CD4-positive, alpha-beta T cell treated with Interleukin-15 for 4 hours (primary cell): ENCODE results near the gene ZNF440.
"Not testable (repeated sequence)": the region's sequence is repeated elsewhere in the genome, so short reads cannot be mapped to it uniquely, and the experiment has no call there.

Source experiments
- DNase-seq: peaks from one replicate; pipeline ENCODE4 v3.0.0-alpha.2; 2020; ENCODE audit warnings: low spot score

The ZNF440 gene

DNA sequence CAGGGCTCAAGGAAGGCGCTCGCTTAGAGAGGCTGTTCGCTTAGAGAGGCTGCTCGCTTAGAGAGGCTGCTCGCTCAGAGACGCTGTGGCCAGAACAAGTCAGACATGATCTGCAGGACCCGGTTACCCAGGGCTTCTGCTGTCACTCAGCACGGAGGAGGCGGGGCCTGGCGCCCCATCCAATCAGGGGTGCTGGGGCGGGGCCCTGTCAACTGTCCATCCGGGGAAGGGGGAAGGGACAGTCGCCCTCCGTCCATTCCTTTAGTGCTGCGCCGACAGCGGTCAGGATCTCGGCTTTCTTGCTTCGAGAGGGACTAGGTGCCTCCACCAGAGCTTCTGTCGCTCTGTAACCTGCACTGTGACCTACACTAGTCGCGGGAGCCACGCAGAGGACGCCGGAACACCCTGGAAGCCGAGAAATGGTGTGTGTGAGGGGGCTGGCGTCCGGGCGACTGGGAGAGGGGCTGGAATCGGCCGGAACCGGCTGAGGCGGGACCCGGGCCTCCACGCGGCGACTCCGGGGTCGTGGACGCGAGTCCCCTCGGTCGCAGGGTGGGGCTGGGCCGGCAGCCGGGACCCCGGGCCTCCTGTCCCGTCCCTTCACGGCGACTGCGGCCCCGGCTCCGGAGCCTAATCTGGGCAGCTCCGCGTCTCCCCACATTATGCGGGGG is at the start of gene ZNF440:
ZNF440 (plus strand) TSS at position 245 of the 671 bp plus-strand sequence; CDS start at position 420, 175 bp downstream.
- DNase-seq = peak; percentile 82

DNA sequence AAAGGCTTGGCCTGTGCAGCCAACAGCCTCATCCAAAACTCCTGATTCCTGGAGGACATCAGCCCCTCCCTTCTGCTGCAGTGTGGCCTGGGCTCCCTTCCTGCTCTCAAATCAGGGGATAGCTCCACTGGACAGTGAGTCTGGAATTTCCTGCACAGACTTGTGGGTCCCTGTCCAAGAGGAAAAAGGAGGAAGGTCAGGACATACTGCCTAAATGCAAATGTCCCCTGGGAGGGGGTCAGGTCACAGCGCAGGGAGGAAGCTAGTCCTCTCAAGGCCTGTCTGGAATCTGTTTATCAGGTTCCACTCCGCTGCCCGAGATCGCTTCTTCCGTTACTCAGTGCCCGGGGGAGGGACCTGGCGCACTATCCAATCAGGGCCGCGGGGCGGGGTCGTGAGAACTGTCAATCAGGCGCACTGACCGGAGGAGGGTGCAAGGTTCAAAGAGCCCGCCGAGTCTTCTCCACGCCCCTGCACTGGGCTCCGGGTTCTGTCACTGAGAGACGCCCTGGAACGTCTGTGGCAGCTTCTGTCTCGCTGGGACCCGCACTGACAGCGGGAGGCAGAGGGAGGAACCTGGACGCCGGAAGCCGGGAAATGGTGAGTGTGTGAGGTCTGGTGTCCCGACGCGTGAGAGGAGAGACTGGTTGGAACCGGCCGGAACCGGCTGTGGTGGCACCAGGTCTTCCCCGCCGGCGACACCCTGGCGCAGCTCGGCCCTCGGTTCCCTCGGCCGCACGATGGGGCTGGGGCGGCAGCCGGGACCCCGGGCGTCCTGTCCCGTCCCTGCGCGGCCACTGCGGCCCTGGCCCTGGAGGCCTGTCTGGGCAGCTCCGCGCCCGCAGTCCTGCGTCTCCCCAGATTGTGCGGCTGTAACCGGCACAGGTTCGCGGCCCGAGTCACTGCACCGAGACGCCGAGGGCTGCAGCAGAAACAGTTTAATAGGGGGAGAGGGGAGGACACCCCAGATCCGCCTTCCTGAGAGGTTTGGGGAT is 47.2 kb upstream of the ZNF440 start, which contains the start of gene ZNF441:
ZNF441 (plus strand) TSS at position 404 of the 995 bp plus-strand sequence; CDS start at position 598, 194 bp downstream.
- peak; percentile 93 for DNase-seq

DNA sequence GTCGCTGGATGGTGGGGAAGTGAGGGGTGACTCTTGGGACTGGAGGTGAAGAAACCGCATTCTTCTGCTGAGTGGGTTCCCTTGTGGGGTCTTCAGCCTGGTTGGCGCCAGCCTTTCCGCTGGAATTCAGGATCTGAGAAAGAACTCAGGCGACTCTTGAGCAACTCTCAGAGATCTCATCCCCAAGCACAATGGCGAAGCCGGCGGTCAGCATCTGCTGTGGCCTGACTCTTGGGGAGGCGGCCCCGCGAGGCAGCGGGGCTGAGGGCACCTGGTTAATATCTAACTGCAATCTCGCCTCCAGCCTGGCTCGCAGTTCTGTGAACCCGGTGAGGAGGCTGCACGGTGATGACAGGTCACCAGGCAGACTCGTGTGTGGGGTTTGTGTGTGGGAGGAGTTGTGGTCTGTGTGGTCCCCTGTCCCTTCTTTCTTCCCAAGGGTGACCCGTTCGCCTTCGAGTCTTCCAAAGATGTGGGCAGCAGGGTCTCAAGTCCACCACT is 46.4 kb upstream of the ZNF440 start:
- peak; percentile 23 for DNase-seq

DNA sequence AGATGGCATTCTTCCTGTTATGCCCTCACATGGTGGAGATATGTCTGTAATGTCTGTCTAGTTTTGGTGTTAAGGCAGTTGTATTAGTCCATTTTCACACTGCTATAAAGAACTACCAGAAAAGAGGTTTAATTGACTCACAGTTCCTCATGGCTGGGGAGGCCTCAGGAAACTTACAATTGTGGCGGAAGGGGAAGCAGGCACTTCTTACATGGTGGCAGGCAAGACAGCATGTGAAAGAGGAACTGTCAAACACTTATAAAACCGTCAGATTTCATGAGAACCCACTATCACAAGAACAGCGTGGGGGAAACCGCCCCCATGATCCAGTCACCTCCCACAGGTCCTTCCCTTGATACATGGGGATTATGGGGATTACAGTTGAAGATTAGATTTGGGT is 44.1 kb upstream of the ZNF440 start:
- no peak for DNase-seq

DNA sequence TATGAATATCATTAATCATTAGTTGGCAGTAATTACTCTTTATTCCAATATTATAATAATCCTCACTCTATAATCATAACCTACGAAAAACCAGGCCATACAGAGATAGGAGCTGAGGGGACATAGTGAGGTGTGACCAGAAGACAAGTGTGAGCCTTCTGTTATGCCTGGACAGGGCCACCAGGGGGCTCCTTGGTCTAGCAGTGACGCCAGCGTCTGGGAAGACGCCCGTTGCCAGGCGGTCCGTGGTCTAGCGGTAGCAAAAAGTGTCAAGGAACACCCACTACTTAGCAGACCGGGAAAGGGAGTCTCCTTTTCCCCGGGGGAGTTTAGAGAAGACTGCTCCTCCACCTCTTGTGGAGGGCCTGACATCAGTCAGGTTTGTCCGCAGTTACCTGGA is 42.6 kb upstream of the ZNF440 start:
- not testable (repeated sequence) for DNase-seq

DNA sequence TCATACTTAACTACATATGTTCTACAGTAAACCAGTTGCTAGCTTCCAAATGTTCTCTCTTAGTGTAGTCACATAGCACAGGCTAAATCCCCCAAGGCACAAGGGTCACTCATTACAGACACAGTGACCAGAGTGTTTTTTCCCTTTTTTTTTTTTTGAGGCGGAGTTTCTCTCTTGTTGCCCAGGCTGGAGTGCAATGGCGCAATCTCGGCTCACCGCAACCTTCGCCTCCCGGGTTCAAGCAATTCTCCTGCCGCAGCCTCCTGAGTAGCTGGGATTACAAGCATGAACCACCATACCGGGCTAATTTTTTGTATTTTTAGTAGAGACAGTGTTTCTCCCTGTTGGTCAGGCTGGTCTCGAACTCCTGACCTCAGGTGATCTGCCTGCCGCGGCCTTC is 37.4 kb upstream of the ZNF440 start:
- not testable (repeated sequence) for DNase-seq

DNA sequence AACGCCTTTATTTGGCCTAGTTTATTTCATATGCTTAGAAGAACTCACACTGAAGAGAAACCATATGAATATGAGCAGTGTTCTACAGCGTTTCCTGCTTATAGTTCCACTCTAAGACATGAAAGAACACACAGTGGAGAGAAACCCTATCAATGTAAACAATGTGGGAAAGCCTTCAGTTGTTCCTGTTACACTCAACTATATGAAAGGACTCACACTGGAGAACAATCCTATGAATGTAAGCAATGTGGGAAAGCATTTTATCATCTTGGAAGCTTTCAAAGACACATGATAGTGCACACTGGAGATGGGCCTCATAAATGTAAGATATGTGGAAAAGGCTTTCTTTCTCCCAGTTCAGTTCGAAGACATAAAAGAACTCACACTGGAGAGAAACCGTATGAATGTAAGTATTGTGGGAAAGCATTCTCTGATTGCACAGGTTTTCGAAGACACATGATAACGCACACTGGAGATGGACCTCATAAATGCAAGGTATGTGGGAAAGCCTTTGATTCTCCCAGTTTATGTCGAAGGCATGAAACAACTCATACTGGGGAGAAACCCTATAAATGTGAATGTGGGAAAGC is 33.5 kb upstream of the ZNF440 start:
- no peak for DNase-seq

DNA sequence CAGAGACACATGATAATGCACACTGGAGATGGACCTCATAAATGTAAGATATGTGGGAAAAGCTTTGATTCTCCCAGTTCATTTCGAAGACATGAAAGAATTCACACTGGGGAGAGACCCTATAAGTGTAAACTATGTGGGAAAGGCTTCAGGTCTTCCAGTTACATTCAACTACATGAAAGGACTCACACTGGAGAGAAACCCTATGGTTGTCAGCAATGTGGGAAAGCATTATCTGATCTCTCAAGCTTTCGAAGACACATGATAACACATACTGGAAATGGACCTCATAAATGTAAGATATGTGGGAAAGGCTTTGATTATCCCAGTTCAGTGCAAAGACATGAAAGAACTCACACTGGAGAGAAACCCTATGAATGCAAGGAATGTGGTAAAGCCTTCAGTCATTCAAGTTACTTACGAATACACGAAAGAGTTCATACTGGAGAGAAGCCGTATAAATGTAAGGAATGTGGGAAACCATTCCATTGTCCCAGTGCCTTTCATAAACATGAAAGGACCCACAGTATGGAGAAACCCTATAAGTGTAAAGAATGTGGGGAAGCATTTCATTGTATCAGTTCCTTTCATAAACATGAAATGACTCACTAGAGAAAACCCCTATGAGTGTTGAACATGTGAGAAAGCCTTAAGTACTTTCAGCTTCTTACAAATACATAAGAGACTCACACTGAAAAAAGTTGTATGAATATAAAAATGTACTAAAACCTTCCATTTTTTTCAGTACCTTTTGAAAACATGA is 32.6 kb upstream of the ZNF440 start:
- no peak for DNase-seq

DNA sequence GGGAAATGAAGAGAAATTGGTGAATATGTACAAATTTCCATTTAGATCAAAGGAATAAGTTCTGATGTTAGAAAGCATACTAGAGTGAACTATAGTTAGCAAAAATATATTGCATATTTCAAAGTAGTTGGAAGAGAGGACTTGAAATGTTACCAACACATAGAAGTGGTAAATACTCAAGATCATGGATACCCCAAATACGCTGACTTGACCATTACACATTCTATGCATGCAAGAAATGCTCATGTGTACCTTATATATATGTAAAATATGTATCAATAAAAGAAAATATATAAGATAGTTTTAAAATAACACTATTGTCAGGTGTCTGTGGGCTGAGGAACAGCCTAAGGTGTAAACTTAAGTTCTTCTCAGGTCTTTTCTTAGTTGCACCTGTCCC is 30.3 kb upstream of the ZNF440 start:
- no peak for DNase-seq

DNA sequence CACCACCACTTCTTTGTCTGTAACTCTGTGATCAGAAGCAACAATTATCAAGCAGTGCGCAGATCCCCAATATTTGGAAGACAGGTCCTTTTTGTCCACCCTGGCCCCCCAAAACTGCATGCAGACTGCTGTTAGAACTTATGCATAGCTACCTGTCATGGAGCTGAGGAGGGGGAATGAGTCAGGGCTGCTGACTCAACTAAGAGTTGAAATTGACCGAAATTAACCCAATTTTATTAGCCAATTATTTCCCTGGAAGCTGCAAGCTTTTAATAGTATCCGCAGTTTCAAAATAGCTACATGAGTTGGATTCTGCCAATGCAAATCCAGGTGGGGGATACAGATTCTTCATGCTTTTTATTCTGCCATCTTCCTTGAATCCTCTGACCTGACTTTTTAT is 29.7 kb upstream of the ZNF440 start:
- DNase-seq = no peak

DNA sequence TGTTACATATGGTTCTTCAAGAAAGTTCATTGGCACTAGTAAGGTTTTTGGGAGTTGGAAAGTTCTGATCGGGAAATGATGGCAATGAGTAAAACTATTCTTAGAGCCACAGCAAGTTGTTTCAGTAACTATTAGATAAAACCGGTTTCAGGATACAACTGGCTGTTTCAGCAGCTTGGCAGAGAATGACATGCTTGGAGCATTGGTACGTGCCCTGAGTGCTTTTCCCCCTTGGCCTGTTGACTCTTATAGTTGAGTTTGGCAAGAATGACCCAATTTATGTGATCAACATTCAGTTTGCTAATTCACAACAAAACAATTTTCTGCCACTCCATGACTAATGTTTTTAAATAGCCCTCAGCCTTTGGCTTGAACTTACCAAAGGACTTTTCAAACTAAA is 26.5 kb upstream of the ZNF440 start:
- DNase-seq = no peak

DNA sequence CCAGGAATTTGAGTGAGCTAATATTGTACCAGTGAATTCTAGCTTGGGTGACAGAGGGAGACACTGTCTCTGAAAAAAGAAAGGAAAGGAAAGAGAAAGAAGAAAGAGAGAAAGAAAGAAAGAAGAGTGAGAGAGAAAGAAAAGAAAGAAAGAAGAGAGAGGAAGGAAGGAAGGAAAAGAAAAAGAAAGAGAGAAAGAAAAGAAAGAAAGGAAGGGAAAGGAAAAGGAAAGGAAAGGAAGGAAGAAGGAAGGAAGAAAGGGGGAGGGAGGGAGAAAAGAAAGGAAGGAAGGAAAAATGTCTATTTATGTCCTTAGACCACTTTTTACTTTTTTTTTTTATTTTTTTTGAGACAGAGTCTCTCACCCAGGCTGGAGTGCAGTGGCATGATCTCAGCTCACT is 21.1 kb upstream of the ZNF440 start:
- DNase-seq = no peak

DNA sequence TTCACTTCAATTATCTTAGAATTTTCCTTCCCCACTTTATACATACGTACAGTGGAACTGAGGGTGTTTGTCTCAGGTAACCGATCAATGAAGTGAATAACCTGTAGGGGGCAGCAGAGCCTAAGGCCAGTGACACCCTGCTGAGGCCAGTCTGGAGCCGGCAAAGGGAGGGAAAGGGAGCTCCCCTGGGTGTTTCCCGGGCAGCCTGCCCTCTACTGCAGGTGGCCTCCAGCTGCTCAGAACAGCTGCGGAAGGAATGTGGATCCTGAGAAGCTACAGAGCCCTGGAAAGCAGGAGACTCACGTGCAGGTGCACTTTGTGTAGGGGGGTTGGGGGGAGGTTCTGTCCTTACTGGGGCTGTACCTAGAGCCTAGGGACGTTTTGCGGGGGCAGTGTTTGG is 16.6 kb upstream of the ZNF440 start:
- DNase-seq = peak; percentile 86

DNA sequence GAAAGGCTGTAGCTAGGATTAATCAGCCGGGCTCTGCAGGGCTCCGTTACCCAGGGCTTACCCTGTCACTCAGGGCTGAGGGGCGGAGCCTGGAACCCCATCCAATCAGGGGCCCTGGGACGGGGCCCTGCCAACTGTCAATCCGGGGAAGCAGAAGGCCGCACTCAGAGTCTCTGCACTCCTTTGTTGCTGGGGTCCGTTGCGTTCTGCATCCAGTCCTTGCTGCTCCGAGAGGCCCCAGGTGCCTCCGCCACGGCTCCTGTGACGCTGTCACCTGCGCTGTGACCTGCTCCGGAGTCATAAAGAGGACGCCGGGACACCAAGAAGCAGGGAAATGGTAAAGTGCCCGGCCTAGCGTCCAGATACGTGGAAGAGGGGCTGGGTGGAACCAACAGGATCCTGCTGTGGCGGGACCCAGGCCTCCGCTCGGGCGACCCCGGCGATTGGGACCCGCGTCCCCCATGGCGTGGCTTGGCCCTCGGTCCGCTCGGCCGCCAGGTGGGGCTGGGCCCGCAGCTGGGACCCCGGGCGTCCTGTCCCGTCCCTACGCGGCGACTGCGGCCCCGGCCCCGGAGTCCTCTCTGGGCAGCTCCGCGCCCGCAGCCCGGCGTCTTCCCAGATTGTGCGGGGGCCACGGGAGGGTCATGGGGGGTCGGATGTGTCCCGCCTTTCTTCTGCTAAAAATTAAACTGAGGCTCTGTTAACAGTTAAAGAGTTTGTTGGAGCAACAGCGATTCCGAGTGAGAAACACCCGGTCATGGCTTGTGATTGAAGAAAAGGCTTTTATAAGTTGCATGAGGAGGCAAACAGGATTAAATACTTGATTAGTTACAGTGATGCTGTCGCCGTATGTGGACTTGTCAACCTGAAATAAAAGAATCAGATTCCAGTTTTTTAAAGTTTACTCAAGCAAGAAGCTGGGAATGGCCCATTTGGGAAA is 15.4 kb upstream of the ZNF440 start, which contains the start of gene ZNF491:
ZNF491 (plus strand) TSS at position 133 of the 940 bp plus-strand sequence. CDS start 7,431 bp downstream, outside the sequence.
- DNase-seq = peak; percentile 81

DNA sequence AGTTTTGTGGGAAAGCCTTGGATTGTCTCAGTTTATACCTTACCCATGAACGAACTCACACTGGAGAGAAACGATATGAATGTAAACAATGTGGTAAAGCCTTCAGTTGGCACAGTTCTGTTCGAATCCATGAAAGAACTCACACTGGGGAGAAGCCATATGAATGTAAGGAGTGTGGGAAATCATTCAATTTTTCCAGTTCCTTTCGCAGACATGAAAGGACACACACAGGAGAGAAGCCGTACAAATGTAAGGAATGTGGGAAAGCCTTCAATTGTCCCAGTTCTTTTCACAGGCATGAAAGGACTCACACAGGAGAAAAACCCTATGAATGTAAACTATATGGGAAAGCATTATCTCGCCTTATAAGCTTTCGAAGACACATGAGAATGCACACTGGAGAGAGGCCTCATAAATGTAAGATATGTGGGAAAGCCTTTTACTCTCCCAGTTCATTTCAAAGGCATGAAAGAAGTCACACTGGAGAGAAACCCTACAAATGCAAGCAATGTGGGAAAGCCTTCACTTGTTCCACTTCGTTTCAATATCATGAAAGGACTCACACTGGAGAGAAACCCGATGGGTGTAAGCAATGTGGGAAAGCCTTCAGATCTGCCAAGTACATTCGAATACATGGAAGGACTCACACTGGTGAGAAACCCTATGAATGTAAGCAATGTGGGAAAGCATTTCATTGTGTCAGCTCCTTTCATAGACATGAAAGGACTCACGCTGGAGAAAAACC is 7.5 kb upstream of the ZNF440 start:
- DNase-seq = no peak

DNA sequence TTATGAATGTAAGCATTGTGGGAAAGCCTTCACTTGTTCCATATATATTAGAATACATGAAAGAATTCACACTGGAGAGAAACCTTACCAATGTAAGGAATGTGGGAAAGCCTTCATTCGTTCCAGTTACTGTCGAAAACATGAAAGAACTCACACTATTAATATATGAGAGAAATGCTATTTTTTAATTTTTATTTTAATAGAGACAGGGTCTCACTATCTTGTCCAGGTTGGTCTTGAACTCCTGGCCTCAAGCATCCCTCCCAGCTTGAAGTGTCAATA is 7.0 kb upstream of the ZNF440 start:
- DNase-seq = no peak

DNA sequence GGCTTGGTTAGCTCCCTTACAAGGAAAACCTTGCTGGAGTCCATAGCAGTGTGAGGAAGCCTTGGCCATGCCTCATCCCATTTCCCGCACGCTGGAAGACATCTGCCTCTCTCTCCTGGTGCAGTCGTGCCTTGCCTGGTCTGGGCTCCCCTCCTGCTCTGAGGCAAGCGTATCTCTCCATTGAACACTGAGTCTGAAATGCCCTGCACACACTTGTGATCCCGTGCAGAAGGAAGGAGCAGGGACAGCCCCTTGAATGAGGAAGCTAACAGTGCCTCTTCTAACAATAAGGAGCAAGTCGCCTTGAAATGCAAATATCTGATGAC is 407 bp upstream of the ZNF440 start:
- no peak for DNase-seq

DNA sequence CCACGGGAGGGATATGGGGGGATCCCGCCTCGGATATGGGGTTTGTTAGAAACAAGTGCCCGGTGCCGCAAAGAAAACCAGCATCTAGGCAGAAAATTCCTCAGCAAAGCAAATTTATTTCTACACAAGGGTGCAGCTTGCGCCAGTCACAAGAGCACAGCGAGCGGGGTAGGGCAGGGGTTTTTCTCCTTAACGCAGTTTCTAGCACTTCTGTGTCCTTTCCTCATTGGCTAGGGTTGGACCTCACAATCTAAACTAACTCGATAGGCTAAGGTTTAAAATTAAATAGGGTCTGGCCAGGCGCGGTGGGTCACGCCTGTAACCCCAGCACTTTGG is 595 bp downstream of the ZNF440 start:
- DNase-seq = no peak

DNA sequence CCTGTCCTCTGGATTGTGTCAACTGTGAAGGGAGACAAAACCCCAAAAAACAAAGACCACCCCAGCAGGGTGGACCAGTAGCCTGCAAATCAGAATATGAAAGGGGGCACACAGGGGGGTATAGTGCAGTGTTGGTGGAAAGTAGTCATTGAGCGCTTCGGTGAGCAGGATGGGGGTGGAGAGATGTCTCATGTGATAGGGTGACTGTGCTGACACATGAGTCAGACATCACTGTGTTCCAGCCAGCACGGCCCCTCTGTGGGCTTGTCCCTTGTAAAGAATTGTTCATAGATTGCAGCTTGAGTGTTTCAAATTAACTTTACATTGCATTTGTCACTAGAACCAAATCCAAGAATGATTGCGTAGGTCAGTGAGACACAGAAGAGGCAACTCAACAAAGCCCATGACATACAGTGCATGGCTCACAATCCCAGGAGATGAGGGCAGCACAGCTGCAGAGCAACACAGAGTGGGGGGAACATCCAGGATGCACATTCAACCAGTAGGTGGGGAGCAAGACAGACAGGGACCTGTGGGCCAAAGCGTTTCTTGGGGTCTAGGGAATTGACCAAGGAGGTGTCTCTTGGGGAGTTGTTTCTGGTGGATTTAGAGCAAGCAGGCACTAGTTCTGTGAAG is 7.5 kb downstream of the ZNF440 start:
- DNase-seq = no peak
